Esophagus muscularis mucosa (tissue), 4 donors: Measurements from ENCODE around the gene CDON. TPM values are rescaled to one million over a fixed set of nuclear protein-coding genes. Genes with fewer than 3 reads are reported as not detected.

Source experiments
- DNase-seq: peaks from one replicate; pipeline ENCODE4 v3.0.0-alpha.2; 2017; ENCODE audit errors: extremely low spot score
- H3K27ac ChIP-seq, 4 donors: fragments of 200-600 bp; sonication (generic); replicated peaks in 1 of 4; 1 replicate in 3 of 4; 2 replicates in 1 of 4; pipeline ENCODE4 v1.5.1; 2016 to 2019; ENCODE audit warnings: mild to moderate bottlenecking in 1 of 4
- H3K27me3 ChIP-seq, 4 donors: fragments of 200-600 bp; sonication (generic); one replicate each; pipeline versions ENCODE4 v1.5.1 to v1.6.0; 2016 to 2019
- H3K36me3 ChIP-seq, 4 donors: fragments of 200-600 bp; sonication (generic); one replicate each; pipeline ENCODE4 v1.5.1; 2016 to 2019
- H3K4me1 ChIP-seq, 4 donors: fragments of 200-600 bp; sonication (generic); one replicate each; pipeline ENCODE4 v1.5.1; 2016 to 2019
- H3K4me3 ChIP-seq, 4 donors: fragments of 200-600 bp; sonication (generic); 1 replicate in 2 of 4; 2 replicates in 2 of 4; pipeline ENCODE4 v1.5.1; 2016 to 2019; ENCODE audit warnings: mild to moderate bottlenecking in 4 of 4, moderate library complexity in 1 of 4
- H3K9me3 ChIP-seq, 4 donors: fragments of 200-600 bp; sonication (generic); 1 replicate in 3 of 4; 2 replicates in 1 of 4; pipeline ENCODE4 v1.5.1; 2016 to 2019
- EP300 ChIP-seq: sonication (generic); formaldehyde crosslinking; IDR thresholded peaks from one replicate; pipeline ENCODE4 v1.6.1; 2017; ENCODE audit warnings: antibody characterized with exemption
- POLR2A ChIP-seq: fragments of 450-650 bp; IDR thresholded peaks from one replicate; pipeline ENCODE4 v1.6.1; 2017; ENCODE audit warnings: antibody characterized with exemption, moderate library complexity, mild to moderate bottlenecking, low read depth
- POLR2AphosphoS5 ChIP-seq, 2 donors: sonication (generic); formaldehyde crosslinking; IDR thresholded peaks; one replicate each; pipeline ENCODE4 v1.6.1; 2017; ENCODE audit warnings: antibody characterized with exemption in 2 of 2
- whole genome bisulfite sequencing: methylation state at CpG from one replicate; pipeline ENCODE4 v1.1.5; 2018; 5-methylcytosine and 5-hydroxymethylcytosine counted together
- intact Hi-C: fragments of 100-400 bp; cut with DNase I; formaldehyde crosslinking; loops from one replicate; pipeline ENCODE4 v1.15.1; 2023
- total RNA-seq, 4 donors: library from RNA; depleted of rRNA; stranded (reverse); fragments of >200 nt; gene quantifications; one replicate each; pipeline versions ENCODE4 v1.1.0 to v1.2.1, GENCODE V29; 2016
- TF ChIP-seq, protein P1 (sequence below), 3 experiments: fragments of 200-600 bp in 2 of 3; fragments of 450-650 bp in 1 of 3; sonication (generic) in 2 of 3; IDR thresholded peaks; one replicate each; pipeline ENCODE4 v1.5.1; 2017 to 2019; ENCODE audit warnings: antibody characterized with exemption in 3 of 3, mild to moderate bottlenecking in 2 of 3, moderate library complexity in 1 of 3

The CDON gene
- total RNA-seq, 4 donors from 2014 or later, result 16.6 to 42.7 (median 28.1) TPM

DNA sequence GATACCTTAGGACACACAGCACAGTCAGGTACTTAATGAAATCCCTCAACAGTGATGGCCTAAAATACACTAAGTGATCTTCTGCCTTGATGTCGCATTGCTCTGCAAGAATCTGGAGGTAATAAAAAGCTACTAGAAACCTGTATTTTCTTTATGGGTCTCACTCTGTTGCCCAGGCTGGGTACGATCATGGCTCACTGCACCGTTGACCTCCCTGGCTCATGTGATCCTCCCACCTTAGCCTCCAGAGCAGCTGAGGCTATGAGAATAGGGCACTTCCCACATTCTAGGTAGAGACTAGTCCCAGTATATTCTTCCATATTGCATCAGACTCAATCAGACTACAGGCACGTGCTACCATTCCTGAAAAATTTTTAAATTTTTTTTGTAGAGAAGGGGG, 95.2 kb downstream of the CDON start:
- Histone ChIP-seq H3K4me3 (no peak overlapping the region), H3K9me3 (peaks cover 0 to 6% (median 0%) of the 10 kb centered on the region in 4 donors), H3K27me3 (no peaks in the 10 kb centered on the region), H3K4me1 (peaks cover 0 to 8% (median 3%) of the 10 kb centered on the region in 4 donors), H3K36me3 (peaks cover 0 to 18% (median 0%) of the 10 kb centered on the region in 4 donors), H3K27ac (no peak overlapping the region)
- DNase-seq, result no peak
- WGBS, result 91% methylated on average over 3 of the region's 4 CpGs
- intact Hi-C loops, result no loop called here
- TF ChIP-seq POLR2AphosphoS5 (IDR thresholded peaks at IDR 0.05), result no peak
- no peak for TF ChIP-seq EP300
- TF ChIP-seq POLR2A, result no peak
- TF ChIP-seq, protein P1, sequence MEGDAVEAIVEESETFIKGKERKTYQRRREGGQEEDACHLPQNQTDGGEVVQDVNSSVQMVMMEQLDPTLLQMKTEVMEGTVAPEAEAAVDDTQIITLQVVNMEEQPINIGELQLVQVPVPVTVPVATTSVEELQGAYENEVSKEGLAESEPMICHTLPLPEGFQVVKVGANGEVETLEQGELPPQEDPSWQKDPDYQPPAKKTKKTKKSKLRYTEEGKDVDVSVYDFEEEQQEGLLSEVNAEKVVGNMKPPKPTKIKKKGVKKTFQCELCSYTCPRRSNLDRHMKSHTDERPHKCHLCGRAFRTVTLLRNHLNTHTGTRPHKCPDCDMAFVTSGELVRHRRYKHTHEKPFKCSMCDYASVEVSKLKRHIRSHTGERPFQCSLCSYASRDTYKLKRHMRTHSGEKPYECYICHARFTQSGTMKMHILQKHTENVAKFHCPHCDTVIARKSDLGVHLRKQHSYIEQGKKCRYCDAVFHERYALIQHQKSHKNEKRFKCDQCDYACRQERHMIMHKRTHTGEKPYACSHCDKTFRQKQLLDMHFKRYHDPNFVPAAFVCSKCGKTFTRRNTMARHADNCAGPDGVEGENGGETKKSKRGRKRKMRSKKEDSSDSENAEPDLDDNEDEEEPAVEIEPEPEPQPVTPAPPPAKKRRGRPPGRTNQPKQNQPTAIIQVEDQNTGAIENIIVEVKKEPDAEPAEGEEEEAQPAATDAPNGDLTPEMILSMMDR (IDR thresholded peaks at IDR 0.05), result no peak

DNA sequence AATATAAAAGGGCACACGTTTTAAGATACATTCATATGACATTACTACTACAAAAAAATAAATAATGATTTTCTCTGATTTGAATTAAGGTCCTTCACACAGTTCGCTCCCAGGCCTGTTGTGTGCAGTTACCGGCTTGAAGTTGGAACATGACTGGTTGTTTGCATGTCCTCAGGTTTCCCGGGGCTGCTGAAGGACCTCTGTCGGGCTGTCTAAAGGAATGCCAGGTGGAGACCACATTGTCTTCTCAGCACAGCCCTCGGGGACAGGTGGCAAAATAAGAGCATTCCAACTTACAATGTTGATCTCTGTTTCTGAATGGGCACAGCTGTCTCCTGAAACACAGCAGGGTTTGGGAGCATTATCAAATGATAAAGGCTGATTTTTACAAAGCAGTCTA, 101.9 kb downstream of the CDON start:
- no peaks in the 10 kb centered on the region for H3K4me1 ChIP-seq
- 93% methylated on average over 6 of the region's 6 CpGs for WGBS
- no peak overlapping the region for H3K27ac ChIP-seq
- H3K36me3 ChIP-seq, result peaks cover 0 to 65% (median 24%) of the 10 kb centered on the region in 4 donors
- no peak overlapping the region for H3K4me3 ChIP-seq
- intact Hi-C loops, result no loop called here
- H3K9me3 ChIP-seq, result peaks cover 0 to 6% (median 0%) of the 10 kb centered on the region in 4 donors
- DNase-seq, result no peak
- no peaks in the 10 kb centered on the region for H3K27me3 ChIP-seq
- TF ChIP-seq POLR2A, result no peak
- TF ChIP-seq POLR2AphosphoS5 (IDR thresholded peaks at IDR 0.05), result no peak
- TF ChIP-seq, protein P1 (IDR thresholded peaks at IDR 0.05), result no peak
- TF ChIP-seq EP300, result no peak

DNA sequence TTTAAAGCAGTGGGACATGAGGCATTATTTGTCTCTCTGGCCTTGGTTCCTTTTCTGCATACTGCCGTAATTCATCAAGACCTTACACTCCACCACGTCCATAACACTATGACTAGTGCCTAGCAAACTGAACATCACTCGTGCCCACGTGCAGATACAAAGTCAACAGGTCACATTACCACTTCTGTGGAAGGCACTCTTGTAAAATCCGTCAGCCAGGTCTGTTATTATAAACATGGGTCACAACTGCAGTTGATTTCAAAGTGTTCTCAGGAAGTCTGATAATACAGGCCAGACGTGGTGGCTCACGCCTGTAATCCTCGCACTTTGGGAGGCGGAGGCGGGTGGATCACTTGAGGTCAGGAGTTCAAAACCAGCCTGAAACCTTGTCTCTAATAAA, 102.7 kb downstream of the CDON start:
- H3K27me3 ChIP-seq, result no peaks in the 10 kb centered on the region
- no peak overlapping the region for H3K4me3 ChIP-seq
- peaks cover 0 to 66% (median 26%) of the 10 kb centered on the region in 4 donors for H3K36me3 ChIP-seq
- peaks cover 0 to 6% (median 0%) of the 10 kb centered on the region in 4 donors for H3K9me3 ChIP-seq
- H3K27ac ChIP-seq, result no peak overlapping the region
- WGBS, result 89% methylated on average over 10 of the region's 10 CpGs
- DNase-seq, result no peak
- TF ChIP-seq, protein P1 (IDR thresholded peaks at IDR 0.05), result no peak
- no peak for TF ChIP-seq POLR2AphosphoS5 (IDR thresholded peaks at IDR 0.05)
- TF ChIP-seq POLR2A, result no peak
- TF ChIP-seq EP300, result no peak
- H3K4me1 ChIP-seq, result no peaks in the 10 kb centered on the region
- intact Hi-C loops, result no loop called here

DNA sequence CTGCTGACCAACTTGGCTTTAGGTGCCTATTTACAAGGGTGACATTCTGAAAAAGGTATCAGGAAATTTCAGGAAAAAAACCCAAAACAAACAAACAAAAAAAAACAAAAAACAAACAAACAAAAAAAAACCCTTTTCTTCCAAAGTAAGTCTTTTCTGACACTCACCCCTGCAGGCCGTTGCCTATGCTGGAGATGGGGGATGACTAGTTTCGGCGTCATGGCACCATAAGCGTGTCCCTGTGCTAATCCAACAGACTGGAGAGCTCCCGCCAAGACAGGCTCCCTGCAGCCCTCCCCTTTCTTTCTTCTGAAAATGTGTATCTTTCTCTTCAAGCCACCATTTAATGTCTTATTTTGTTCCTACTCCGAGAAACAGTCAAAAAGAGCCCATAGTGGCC, 103.2 kb downstream of the CDON start:
- intact Hi-C loops, result no loop called here
- WGBS, result 91% methylated on average over 6 of the region's 6 CpGs
- H3K9me3 ChIP-seq, result peaks cover 0 to 6% (median 0%) of the 10 kb centered on the region in 4 donors
- H3K36me3 ChIP-seq, result peaks cover 0 to 66% (median 26%) of the 10 kb centered on the region in 4 donors
- H3K4me1 ChIP-seq, result no peaks in the 10 kb centered on the region
- H3K27ac ChIP-seq, result no peak overlapping the region
- H3K4me3 ChIP-seq, result no peak overlapping the region
- TF ChIP-seq EP300 (no peak), POLR2AphosphoS5 (IDR thresholded peaks at IDR 0.05) (no peak), POLR2A (no peak)
- TF ChIP-seq, protein P1 (IDR thresholded peaks at IDR 0.05), result no peak
- DNase-seq, result peak; percentile 79
- no peaks in the 10 kb centered on the region for H3K27me3 ChIP-seq

DNA sequence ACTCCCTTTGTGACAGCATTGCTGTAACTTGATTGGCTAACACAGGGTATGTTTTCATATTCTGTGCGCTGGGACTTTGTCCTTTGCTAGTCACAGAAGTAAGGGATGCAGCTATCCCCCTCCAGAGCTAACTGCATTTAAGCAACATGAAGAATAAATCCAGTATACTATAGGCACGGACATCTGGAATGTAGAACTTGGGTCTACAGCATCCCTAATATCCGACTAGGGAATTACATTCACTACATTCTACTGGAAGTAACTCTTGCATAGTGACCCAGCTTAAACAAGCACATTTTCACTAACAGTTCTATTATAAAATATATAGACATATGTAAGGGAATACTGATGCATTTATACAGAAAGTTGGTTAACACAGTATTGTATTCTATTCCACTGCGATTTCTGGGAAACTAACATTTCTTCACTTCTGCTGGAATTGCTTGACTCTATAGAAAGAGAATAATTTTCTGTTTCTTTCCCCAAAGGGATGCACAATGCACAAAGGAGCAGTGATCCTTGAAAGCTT, 103.7 kb downstream of the CDON start:
- intact Hi-C loops, result no loop called here
- no peak overlapping the region for H3K4me3 ChIP-seq
- H3K27me3 ChIP-seq, result no peaks in the 10 kb centered on the region
- TF ChIP-seq POLR2AphosphoS5 (IDR thresholded peaks at IDR 0.05) (no peak), POLR2A (no peak), EP300 (no peak)
- TF ChIP-seq, protein P1 (IDR thresholded peaks at IDR 0.05), result no peak
- H3K4me1 ChIP-seq, result peaks cover 0 to 2% (median 0%) of the 10 kb centered on the region in 4 donors
- DNase-seq, result no peak
- no peak overlapping the region for H3K27ac ChIP-seq
- peaks cover 0 to 6% (median 0%) of the 10 kb centered on the region in 4 donors for H3K9me3 ChIP-seq
- WGBS, result 89% methylated on average over 4 of the region's 4 CpGs
- H3K36me3 ChIP-seq, result peaks cover 0 to 63% (median 26%) of the 10 kb centered on the region in 4 donors
